Suprapubic skin (tissue), 3 donors: ENCODE measurements around the gene ANKS1A.

ENCODE experiments used
- EP300 ChIP-seq: sonication (generic); formaldehyde crosslinking; IDR thresholded peaks from one replicate; pipeline ENCODE4 v1.6.1; 2017; ENCODE audit warnings: antibody characterized with exemption
- TF ChIP-seq, protein P1 (sequence below), 2 donors: fragments of 200-600 bp in 1 of 2; fragments of 450-650 bp in 1 of 2; sonication (generic) in 1 of 2; IDR thresholded peaks; one replicate each; pipeline ENCODE4 v1.5.1; 2016 to 2019; ENCODE audit warnings: antibody characterized with exemption in 2 of 2, mild to moderate bottlenecking in 1 of 2, moderate library complexity in 1 of 2

- TF ChIP-seq, protein P1, sequence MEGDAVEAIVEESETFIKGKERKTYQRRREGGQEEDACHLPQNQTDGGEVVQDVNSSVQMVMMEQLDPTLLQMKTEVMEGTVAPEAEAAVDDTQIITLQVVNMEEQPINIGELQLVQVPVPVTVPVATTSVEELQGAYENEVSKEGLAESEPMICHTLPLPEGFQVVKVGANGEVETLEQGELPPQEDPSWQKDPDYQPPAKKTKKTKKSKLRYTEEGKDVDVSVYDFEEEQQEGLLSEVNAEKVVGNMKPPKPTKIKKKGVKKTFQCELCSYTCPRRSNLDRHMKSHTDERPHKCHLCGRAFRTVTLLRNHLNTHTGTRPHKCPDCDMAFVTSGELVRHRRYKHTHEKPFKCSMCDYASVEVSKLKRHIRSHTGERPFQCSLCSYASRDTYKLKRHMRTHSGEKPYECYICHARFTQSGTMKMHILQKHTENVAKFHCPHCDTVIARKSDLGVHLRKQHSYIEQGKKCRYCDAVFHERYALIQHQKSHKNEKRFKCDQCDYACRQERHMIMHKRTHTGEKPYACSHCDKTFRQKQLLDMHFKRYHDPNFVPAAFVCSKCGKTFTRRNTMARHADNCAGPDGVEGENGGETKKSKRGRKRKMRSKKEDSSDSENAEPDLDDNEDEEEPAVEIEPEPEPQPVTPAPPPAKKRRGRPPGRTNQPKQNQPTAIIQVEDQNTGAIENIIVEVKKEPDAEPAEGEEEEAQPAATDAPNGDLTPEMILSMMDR (IDR thresholded peaks at IDR 0.05): no peak
- no peak for TF ChIP-seq EP300
Measured at GRCh38 chr6:34911822-34912221, 22.8 kb downstream of the ANKS1A start.
